IMR-90 (cell line): ENCODE data around the gene HORMAD1. TPM values are rescaled to one million over a fixed set of nuclear protein-coding genes. Genes with fewer than 3 reads are reported as not detected.

ENCODE experiments used
- ATAC-seq: fragments of 200-7000 bp; cut with Tn5 transposase; 2 replicates; pipeline ENCODE4 v1.9.1; 2020; ENCODE audit warnings: low read depth, mild to moderate bottlenecking, moderate library complexity
- BruUV-seq: library from RNA; stranded (reverse); fragments of 400-500 nt; replicated peaks from 2 replicates; lab custom pipeline; 2021; lab: Mats Ljungman, UMichigan
- CTCF ChIA-PET: fragments of 300-600 bp; formaldehyde crosslinking; extraction: SDS; loops from one replicate; lab custom pipeline; 2021; ENCODE audit warnings: antibody characterized with exemption; lab: Yijun Ruan, JAX
- POLR2A ChIA-PET: fragments of 300-600 bp; sonication (Branson Sonifier 250); formaldehyde crosslinking; loops from one replicate; lab custom pipeline; 2022; ENCODE audit warnings: antibody characterized with exemption; ENCODE audit not compliant: unreplicated experiment; lab: Charles Lee
- DNase-seq: peaks from one replicate; pipeline ENCODE4 v3.0.0; 2013
- H2AFZ ChIP-seq: replicated peaks from 2 replicates; pipeline ENCODE3; 2013; ENCODE audit warnings: low read length, mild to moderate bottlenecking; ENCODE audit not compliant: poor library complexity
- H2AK5ac ChIP-seq: 2 replicates; pipeline ENCODE4 v1.6.1; 2013; ENCODE audit warnings: low read depth, low read length, inconsistent platforms
- H2AK9ac ChIP-seq: replicated peaks from 2 replicates; pipeline ENCODE3; 2013; ENCODE audit warnings: mild to moderate bottlenecking, low read depth, low read length, moderate library complexity; ENCODE audit not compliant: poor library complexity
- H2BK120ac ChIP-seq: 2 replicates; pipeline ENCODE4 v1.6.1; 2013; ENCODE audit warnings: low read depth, low read length, inconsistent platforms
- H2BK15ac ChIP-seq: 3 replicates; pipeline ENCODE4 v1.6.1; 2013; ENCODE audit warnings: low read depth, low read length, inconsistent platforms
- H2BK20ac ChIP-seq: 2 replicates; pipeline ENCODE4 v1.6.1; 2013; ENCODE audit warnings: low read depth, mild to moderate bottlenecking, inconsistent platforms, low read length, moderate library complexity
- H2BK5ac ChIP-seq: 2 replicates; pipeline ENCODE4 v1.6.1; 2013; ENCODE audit warnings: mild to moderate bottlenecking, low read depth, low read length, inconsistent platforms; ENCODE audit not compliant: poor library complexity, severe bottlenecking
- H3K14ac ChIP-seq: replicated peaks from 2 replicates; pipeline ENCODE4 v1.6.1; 2013; ENCODE audit warnings: low read depth, low read length, inconsistent platforms
- H3K18ac ChIP-seq: 2 replicates; pipeline ENCODE4 v1.6.1; 2013; ENCODE audit warnings: low read depth, low read length, control low read depth
- H3K23ac ChIP-seq: 2 replicates; pipeline ENCODE4 v1.6.1; 2013; ENCODE audit warnings: low read depth, low read length, inconsistent platforms
- H3K27ac ChIP-seq: 2 replicates; pipeline ENCODE4 v1.5.1; 2013; ENCODE audit warnings: mild to moderate bottlenecking, control low read depth, low read length; ENCODE audit not compliant: insufficient read depth
- H3K27me3 ChIP-seq: 2 replicates; pipeline ENCODE4 v1.6.1; 2013; ENCODE audit warnings: low read length; ENCODE audit not compliant: control insufficient read depth, insufficient read depth
- H3K36me3 ChIP-seq: 2 replicates; pipeline ENCODE4 v1.6.1; 2013; ENCODE audit warnings: low read length, mixed read lengths; ENCODE audit not compliant: control insufficient read depth, insufficient read depth
- H3K4ac ChIP-seq: 2 replicates; pipeline ENCODE4 v1.6.1; 2013; ENCODE audit warnings: low read depth, low read length, inconsistent platforms
- H3K4me1 ChIP-seq: 2 replicates; pipeline ENCODE4 v1.6.1; 2013; ENCODE audit warnings: low read length, mixed read lengths; ENCODE audit not compliant: control insufficient read depth, insufficient read depth
- H3K4me2 ChIP-seq: 2 replicates; pipeline ENCODE4 v1.6.1; 2013; ENCODE audit warnings: low read depth, mild to moderate bottlenecking, control low read depth, low read length, moderate library complexity
- H3K4me3 ChIP-seq: 2 replicates; pipeline ENCODE4 v1.5.1; 2013; ENCODE audit warnings: low read depth, mild to moderate bottlenecking, control low read depth, low read length, moderate library complexity; ENCODE audit not compliant: insufficient read depth
- H3K56ac ChIP-seq: 2 replicates; pipeline ENCODE4 v1.6.1; 2013; ENCODE audit warnings: low read length, inconsistent platforms; ENCODE audit not compliant: insufficient read depth; ENCODE audit errors: extremely low read depth
- H3K79me1 ChIP-seq, 2 experiments: 2 replicates each; pipeline ENCODE4 v1.6.1; 2013; ENCODE audit warnings: low read length in 2 of 2, inconsistent platforms in 1 of 2, low read depth in 1 of 2
- H3K9ac ChIP-seq: 2 replicates; pipeline ENCODE4 v1.6.1; 2013; ENCODE audit warnings: low read depth, low read length, control low read depth
- H3K9me1 ChIP-seq: 2 replicates; pipeline ENCODE4 v1.6.1; 2013; ENCODE audit warnings: low read length, inconsistent platforms; ENCODE audit not compliant: insufficient read depth
- H3K9me3 ChIP-seq: 2 replicates; pipeline ENCODE4 v1.6.1; 2013; ENCODE audit warnings: low read length; ENCODE audit not compliant: control insufficient read depth, insufficient read depth
- H4K20me1 ChIP-seq: 2 replicates; pipeline ENCODE4 v1.6.1; 2013; ENCODE audit warnings: low read length, inconsistent platforms; ENCODE audit not compliant: insufficient read depth
- H4K5ac ChIP-seq: 2 replicates; pipeline ENCODE4 v1.6.1; 2013; ENCODE audit warnings: mild to moderate bottlenecking, low read depth, low read length, control low read depth
- H4K8ac ChIP-seq, 2 experiments: 2 replicates each; pipeline ENCODE4 v1.6.1; 2013; ENCODE audit warnings: low read depth in 2 of 2, low read length in 2 of 2, control low read depth in 1 of 2, inconsistent platforms in 1 of 2
- H4K91ac ChIP-seq: 2 replicates; pipeline ENCODE4 v1.6.1; 2013; ENCODE audit warnings: low read depth, low read length, inconsistent platforms; ENCODE audit not compliant: insufficient read depth
- BHLHE40 ChIP-seq: fragments of 150-350 bp; IDR thresholded peaks from 2 replicates; pipeline ENCODE4 v1.6.1; 2016; ENCODE audit warnings: mild to moderate bottlenecking, low read depth, low read length
- CEBPB ChIP-seq: IDR thresholded peaks from 2 replicates; pipeline ENCODE4 v1.6.1; 2012; ENCODE audit warnings: low read depth, low read length, improper control_type of control experiment
- CHD1 ChIP-seq: IDR thresholded peaks from 2 replicates; pipeline ENCODE4 v1.6.1; 2012; ENCODE audit warnings: low read depth, low read length, improper control_type of control experiment
- CTCF ChIP-seq: conservative IDR thresholded peaks from 2 replicates; pipeline ENCODE4 v1.5.1; 2012; ENCODE audit warnings: mild to moderate bottlenecking, low read depth, low read length, improper control_type of control experiment
- ELK1 ChIP-seq: fragments of 150-350 bp; IDR thresholded peaks from 2 replicates; pipeline ENCODE4 v1.6.1; 2016; ENCODE audit warnings: low read depth, mild to moderate bottlenecking, low read length, moderate library complexity, borderline replicate concordance
- MAFK ChIP-seq: IDR thresholded peaks from 2 replicates; pipeline ENCODE4 v1.6.1; 2012; ENCODE audit warnings: low read depth, low read length, improper control_type of control experiment
- MAZ ChIP-seq: IDR thresholded peaks from 2 replicates; pipeline ENCODE4 v1.6.1; 2012; ENCODE audit warnings: low read depth, mild to moderate bottlenecking, low read length, improper control_type of control experiment, moderate library complexity, borderline replicate concordance
- MXI1 ChIP-seq: IDR thresholded peaks from 2 replicates; pipeline ENCODE4 v1.6.1; 2012; ENCODE audit warnings: low read depth, mild to moderate bottlenecking, low read length, moderate library complexity, borderline replicate concordance
- NFE2L2 ChIP-seq: fragments of 150-350 bp; IDR thresholded peaks from 2 replicates; pipeline ENCODE4 v1.6.1; 2016; ENCODE audit warnings: low read depth, mild to moderate bottlenecking, low read length
- POLR2A ChIP-seq: IDR thresholded peaks from 2 replicates; pipeline ENCODE4 v1.6.1; 2012; ENCODE audit warnings: mild to moderate bottlenecking, low read depth, low read length
- RAD21 ChIP-seq: IDR thresholded peaks from 2 replicates; pipeline ENCODE4 v1.6.1; 2012; ENCODE audit warnings: low read length, improper control_type of control experiment
- RFX5 ChIP-seq: IDR thresholded peaks from 2 replicates; pipeline ENCODE4 v1.8.0; 2012; ENCODE audit warnings: low read depth, mild to moderate bottlenecking, low read length, moderate library complexity
- SMC3 ChIP-seq: fragments of 150-350 bp; IDR thresholded peaks from 2 replicates; pipeline ENCODE4 v1.6.1; 2016; ENCODE audit warnings: low read depth, mild to moderate bottlenecking, antibody characterized with exemption, low read length, moderate library complexity
- USF2 ChIP-seq: fragments of 150-350 bp; IDR thresholded peaks from 2 replicates; pipeline ENCODE4 v1.6.1; 2017; ENCODE audit warnings: mild to moderate bottlenecking, antibody characterized with exemption, low read length, low read depth
- WGBS, 2 experiments: methylation state at CpG; one replicate each; pipeline versions ENCODE4 v1.1.5 to v1.1.7; 2013; ENCODE audit warnings: missing lambda C conversion rate in 2 of 2; ENCODE audit not compliant: insufficient read length in 1 of 2; ENCODE audit errors: extremely low coverage in 2 of 2; 5-methylcytosine and 5-hydroxymethylcytosine counted together
- dilution Hi-C: fragments of 300-500 bp; cut with HindIII; formaldehyde crosslinking; loops from one replicate; pipeline ENCODE4 v1.14.3; 2018; ENCODE audit warnings: low sequenced_read_pairs; ENCODE audit not compliant: unreplicated experiment
- in situ Hi-C: fragments of 300-500 bp; cut with MboI; formaldehyde crosslinking; loops from 3 replicates; pipeline ENCODE4 v1.14.3; 2019; ENCODE audit warnings: low sequenced_read_pairs, inconsistent platforms, mixed read lengths
- intact Hi-C: fragments of 100-400 bp; cut with micrococcal nuclease; formaldehyde crosslinking; loops from 2 replicates; pipeline ENCODE4 v1.10.0; 2022
- polyA plus RNA-seq, 3 experiments: library from polyadenylated mRNA; depleted of rRNA; stranded (reverse); fragments of >200 nt; gene quantifications; 2 replicates each; pipeline ENCODE4 v1.2.3, GENCODE V29; 2012; ENCODE audit warnings: low replicate concordance in 1 of 3
- total RNA-seq: library from RNA; depleted of rRNA; stranded (reverse); fragments of >200 nt; gene quantifications from 2 replicates; pipeline ENCODE4 v1.2.3, GENCODE V29; 2012

HORMAD1 gene
- total and polyA plus RNA-seq, 2 of the 4 experiments (the other 2 are of a cell fraction), result not detected

- TF ChIP-seq SMC3, result no peak; the same call in 1 of the 2 replicates
Observed at GRCh38 chr1:150764617-150765101, 44.0 kb upstream of the HORMAD1 start (continued).

- no peak overlapping the region for H2BK120ac ChIP-seq
- no peak overlapping the region for H2AK5ac ChIP-seq
- no peak for DNase-seq
- TF ChIP-seq MAZ (no peak), CEBPB (no peak), SMC3 (no peak), BHLHE40 (no peak), ELK1 (no peak), MAFK (no peak), POLR2A (no peak), CTCF (no peak), MXI1 (no peak), NFE2L2 (no peak), RFX5 (no peak), USF2 (no peak), CHD1 (no peak), RAD21 (no peak)
- H3K27ac ChIP-seq, result no peak overlapping the region
- no peak overlapping the region; a peak in 1 of 4 replicates for H4K8ac ChIP-seq
- no peaks in the 10 kb centered on the region for H3K36me3 ChIP-seq
- ChIA-PET POLR2A (no interaction called here), CTCF (no interaction called here)
- no TSS peak for BruUV-seq
- H4K5ac ChIP-seq, result no peak overlapping the region
- H3K4me3 ChIP-seq, result no peak overlapping the region
- H3K9ac ChIP-seq, result no peak overlapping the region
- H2BK5ac ChIP-seq, result no peak overlapping the region
- no peak overlapping the region for H3K56ac ChIP-seq
- no peak overlapping the region; the same call in 1 of the 2 replicates for H3K18ac ChIP-seq
- H3K9me1 ChIP-seq, result no peaks in the 10 kb centered on the region; the same call in 1 of the 2 replicates
- no peaks in the 10 kb centered on the region for H3K79me1 ChIP-seq
- no peak overlapping the region; the same call in 2 of the 3 replicates for H2BK15ac ChIP-seq
- no peak overlapping the region for H3K14ac ChIP-seq
- H3K4me1 ChIP-seq, result peaks cover 11% of the 10 kb centered on the region
- no peak overlapping the region for H4K91ac ChIP-seq
- WGBS, 2 experiments, result no CpG with 5 or more reads among the region's 3 CpGs
- intact Hi-C loops, result no loop called here
- no peaks in the 10 kb centered on the region for H3K27me3 ChIP-seq
- in situ Hi-C loops, result no loop called here
- H3K4ac ChIP-seq, result no peak overlapping the region
- peaks cover 3% of the 10 kb centered on the region for H3K9me3 ChIP-seq
- dilution Hi-C loops, result no loop called here
- no peak overlapping the region for H2AK9ac ChIP-seq
- no peak for ATAC-seq
- no peak overlapping the region for H2AFZ ChIP-seq
- H3K23ac ChIP-seq, result no peak overlapping the region
- H2BK20ac ChIP-seq, result peak overlapping the region; percentile 60; the same call in 1 of the 2 replicates
- H3K4me2 ChIP-seq, result no peak overlapping the region
- no peaks in the 10 kb centered on the region; the same call in 1 of the 2 replicates for H4K20me1 ChIP-seq
Observed at GRCh38 chr1:150763018-150763417, 42.3 kb upstream of the HORMAD1 start.
